Measurements from ENCODE around the gene SNX7. TPM values are rescaled to one million over a fixed set of nuclear protein-coding genes. Genes with fewer than 3 reads are reported as not detected.

SNX7 gene
- total and polyA plus RNA-seq, 2 donors (not counting 3 experiments of a cell fraction or from before 2014, with no cell fraction given) = 22.4 to 37.9 TPM

- no peaks in the 10 kb centered on the region for H3K9me3 ChIP-seq (replicated peaks; ENCODE audit: control insufficient read depth, insufficient read depth, low read length)
- H4K20me1 ChIP-seq (replicated peaks; ENCODE audit: control insufficient read depth, extremely low read depth, insufficient read depth, low read length) = no peaks in the 10 kb centered on the region
- H2AFZ ChIP-seq (ENCODE audit: low read depth, low read length) = no peak overlapping the region
- H3K9ac ChIP-seq (replicated peaks; ENCODE audit: extremely low read depth, insufficient read depth, low read length) = no peak overlapping the region
- no peaks in the 10 kb centered on the region for H3K4me1 ChIP-seq (ENCODE audit: control insufficient read depth, extremely low read depth, insufficient read depth, low read length)
- dilution Hi-C loops (cut with MboI; ENCODE audit: extremely low pct_ligation_motif_present, low sequenced_read_pairs) = no loop called here
- H3K79me2 ChIP-seq (ENCODE audit: control insufficient read depth, insufficient read depth, low read length) = no peaks in the 10 kb centered on the region
- intact Hi-C loops (cut with micrococcal nuclease) = no loop called here
- no peak for TF ChIP-seq EZH2 (IDR thresholded peaks at IDR 0.05; ENCODE audit: borderline replicate concordance, low read depth, low read length, severe bottlenecking)
- TF ChIP-seq MAX (IDR thresholded peaks at IDR 0.05; ENCODE audit: insufficient read depth, insufficient read length) = no peak
- TF ChIP-seq JUN (IDR thresholded peaks at IDR 0.05; ENCODE audit: borderline replicate concordance, insufficient read depth, insufficient read length, low read depth) = no peak
- no peak for TF ChIP-seq POLR2AphosphoS5 (IDR thresholded peaks at IDR 0.05; ENCODE audit: insufficient read depth, low read depth, low read length)
- TF ChIP-seq POLR2A (IDR thresholded peaks at IDR 0.05; ENCODE audit: low read depth, low read length) = no peak
- no peak for TF ChIP-seq MYC (IDR thresholded peaks at IDR 0.05; ENCODE audit: low read depth, low read length)
- FAIRE-seq (no peak), DNase-seq (ENCODE audit: low read depth, low spot score) (no peak)
- H3K4me2 ChIP-seq (ENCODE audit: insufficient read depth, low read length) = no peak overlapping the region
- CTCF ChIA-PET = interaction anchor here (0.9 kb wide), 1 partner anchor 9 kb away, joined by 3 read pairs; no protein-coding TSS in a partner anchor
- POLR2A ChIA-PET = no interaction called here
- no peaks in the 10 kb centered on the region for H3K36me3 ChIP-seq (ENCODE audit: control insufficient read depth in 2 of 2, extremely low read depth in 1 of 2, insufficient read depth in 2 of 2, low read length in 2 of 2)
- no peaks in the 10 kb centered on the region for H3K27me3 ChIP-seq (ENCODE audit: control insufficient read depth in 2 of 2, insufficient read depth in 2 of 2, low read length in 2 of 2)
- H3K9me1 ChIP-seq (replicated peaks; ENCODE audit: control insufficient read depth, extremely low read depth, insufficient read depth, low read length) = no peaks in the 10 kb centered on the region
- H3K4me3 ChIP-seq (replicated peaks in 1 of 3; ENCODE audit: insufficient read depth in 1 of 3, low read depth in 1 of 3, low read length in 3 of 3) = no peak overlapping the region
- BruUV-seq (replicated peaks) = no TSS peak
- no peak overlapping the region for H3K27ac ChIP-seq (ENCODE audit: insufficient read depth, low read depth, low read length)
These were observed 43.5 kb downstream of the SNX7 start for GRCh38 chr1:98704971-98705370.

GRCh38 chr1:98705591-98705990 is 44.1 kb downstream of the SNX7 start:
- Histone ChIP-seq H4K20me1 (replicated peaks; ENCODE audit: control insufficient read depth, extremely low read depth, insufficient read depth, low read length) (no peaks in the 10 kb centered on the region), H3K27ac (ENCODE audit: insufficient read depth, low read depth, low read length) (no peak overlapping the region), H3K36me3 (ENCODE audit: control insufficient read depth in 2 of 2, extremely low read depth in 1 of 2, insufficient read depth in 2 of 2, low read length in 2 of 2) (no peaks in the 10 kb centered on the region), H3K4me1 (ENCODE audit: control insufficient read depth, extremely low read depth, insufficient read depth, low read length) (no peaks in the 10 kb centered on the region), H3K9ac (replicated peaks; ENCODE audit: extremely low read depth, insufficient read depth, low read length) (no peak overlapping the region), H3K4me3 (replicated peaks in 1 of 3; ENCODE audit: insufficient read depth in 1 of 3, low read depth in 1 of 3, low read length in 3 of 3) (no peak overlapping the region), H3K4me2 (ENCODE audit: insufficient read depth, low read length) (no peak overlapping the region), H3K79me2 (ENCODE audit: control insufficient read depth, insufficient read depth, low read length) (no peaks in the 10 kb centered on the region), H3K27me3 (ENCODE audit: control insufficient read depth in 2 of 2, insufficient read depth in 2 of 2, low read length in 2 of 2) (no peaks in the 10 kb centered on the region), H3K9me1 (replicated peaks; ENCODE audit: control insufficient read depth, extremely low read depth, insufficient read depth, low read length) (no peaks in the 10 kb centered on the region), H2AFZ (ENCODE audit: low read depth, low read length) (no peak overlapping the region), H3K9me3 (replicated peaks; ENCODE audit: control insufficient read depth, insufficient read depth, low read length) (no peaks in the 10 kb centered on the region)
- FAIRE-seq (no peak), DNase-seq (ENCODE audit: low read depth, low spot score) (no peak)
- intact Hi-C loops (cut with micrococcal nuclease) (no loop called here), dilution Hi-C loops (cut with MboI; ENCODE audit: extremely low pct_ligation_motif_present, low sequenced_read_pairs) (no loop called here)
- no TSS peak for BruUV-seq (replicated peaks)
- ChIA-PET POLR2A (no interaction called here), CTCF (interaction anchor here (2.5 kb wide), 1 partner anchor 9 kb away, joined by 8 read pairs; no protein-coding TSS in a partner anchor)
- no peak for TF ChIP-seq POLR2AphosphoS5 (IDR thresholded peaks at IDR 0.05; ENCODE audit: insufficient read depth, low read depth, low read length)
- no peak for TF ChIP-seq MAX (IDR thresholded peaks at IDR 0.05; ENCODE audit: insufficient read depth, insufficient read length)
- no peak for TF ChIP-seq FOS (IDR thresholded peaks at IDR 0.05; ENCODE audit: borderline replicate concordance, insufficient read depth, low read length)
- TF ChIP-seq EZH2 (IDR thresholded peaks at IDR 0.05; ENCODE audit: borderline replicate concordance, low read depth, low read length, severe bottlenecking) = no peak
